Measurements from ENCODE around the gene GPR157. TPM values are rescaled to one million over a fixed set of nuclear protein-coding genes. Genes with fewer than 3 reads are reported as not detected.

Gene GPR157
- polyA plus RNA-seq, 4 donors: 0.81 to 2.4 (median 1.7) TPM

- DNase-seq (ENCODE audit: low read depth in 4 of 4, low spot score in 3 of 4): no peak
These were observed 35.3 kb downstream of the GPR157 start for GRCh38 chr1:9093581-9093980.

GRCh38 chr1:9093091-9093490 is 35.8 kb downstream of the GPR157 start:
- no peak for DNase-seq (ENCODE audit: low read depth in 4 of 4, low spot score in 3 of 4)

GRCh38 chr1:9088807-9089206 is 40.1 kb downstream of the GPR157 start:
- DNase-seq (ENCODE audit: low read depth in 4 of 4, low spot score in 3 of 4): no peak

- no peak for DNase-seq (ENCODE audit: low read depth in 4 of 4, low spot score in 3 of 4)
These were observed 41.3 kb downstream of the GPR157 start for GRCh38 chr1:9087411-9088125.

- no peak for DNase-seq (ENCODE audit: low read depth in 4 of 4, low spot score in 3 of 4)
These were observed 42.1 kb downstream of the GPR157 start for GRCh38 chr1:9086796-9087195.

GRCh38 chr1:9086045-9086444 is 42.9 kb downstream of the GPR157 start:
- peak in 2 of 4 donors; percentile 38 to 47 for DNase-seq (ENCODE audit: low read depth in 4 of 4, low spot score in 3 of 4)

GRCh38 chr1:9085306-9085940 is 43.5 kb downstream of the GPR157 start:
- DNase-seq (ENCODE audit: low read depth in 4 of 4, low spot score in 3 of 4): no peak

GRCh38 chr1:9084906-9085305 is 44.0 kb downstream of the GPR157 start:
- no peak for DNase-seq (ENCODE audit: low read depth in 4 of 4, low spot score in 3 of 4)

- no peak for DNase-seq (ENCODE audit: low read depth in 4 of 4, low spot score in 3 of 4)
These were observed 47.4 kb downstream of the GPR157 start for GRCh38 chr1:9081473-9081872.

- DNase-seq (ENCODE audit: low read depth in 4 of 4, low spot score in 3 of 4): no peak
These were observed 48.1 kb downstream of the GPR157 start for GRCh38 chr1:9080705-9081291.

- DNase-seq (ENCODE audit: low read depth in 4 of 4, low spot score in 3 of 4): no peak
These were observed 48.8 kb downstream of the GPR157 start for GRCh38 chr1:9079988-9080704.

GRCh38 chr1:9078752-9079500 is 50.0 kb downstream of the GPR157 start:
- DNase-seq (ENCODE audit: low read depth in 4 of 4, low spot score in 3 of 4): no peak

- DNase-seq (ENCODE audit: low read depth in 4 of 4, low spot score in 3 of 4): no peak
These were observed 50.7 kb downstream of the GPR157 start for GRCh38 chr1:9078015-9078751.

GRCh38 chr1:9075022-9075421 is 53.9 kb downstream of the GPR157 start:
- peak in 2 of 4 donors; percentile 22 to 53 for DNase-seq (ENCODE audit: low read depth in 4 of 4, low spot score in 3 of 4)

GRCh38 chr1:9073143-9073542 is 55.8 kb downstream of the GPR157 start:
- no peak for DNase-seq (ENCODE audit: low read depth in 4 of 4, low spot score in 3 of 4)

GRCh38 chr1:9071554-9072235 is 57.2 kb downstream of the GPR157 start:
- DNase-seq (ENCODE audit: low read depth in 4 of 4, low spot score in 3 of 4): no peak

- no peak for DNase-seq (ENCODE audit: low read depth in 4 of 4, low spot score in 3 of 4)
These were observed 58.4 kb downstream of the GPR157 start for GRCh38 chr1:9070486-9070885.

GRCh38 chr1:9069326-9070100 is 59.4 kb downstream of the GPR157 start, which contains the start of gene SLC2A5:
Gene SLC2A5 (minus strand): TSS chr1:9069635. CDS start chr1:9069536, 99 bp downstream.
- DNase-seq (ENCODE audit: low read depth in 4 of 4, low spot score in 3 of 4): no peak

GRCh38 chr1:9068981-9069325 is 59.9 kb downstream of the GPR157 start:
- no peak for DNase-seq (ENCODE audit: low read depth in 4 of 4, low spot score in 3 of 4)

Data from left renal pelvis (tissue), 4 donors.